ENCODE data around the gene COL19A1.
A peak's percentile ranks its signal among the peaks of the same experiment; 100 is the strongest.
"Not testable (repeated sequence)": the region's sequence is repeated elsewhere in the genome, so short reads cannot be mapped to it uniquely, and the experiment has no call there.

COL19A1 gene

GRCh38 chr6:69880601-69881000, 14.2 kb downstream of the COL19A1 start:
- no peak for TF ChIP-seq ZNF274 (IDR thresholded peaks at IDR 0.05; ENCODE audit: low read depth, low read length)
- peak overlapping the region; percentile 31; the same call in 1 of the 2 replicates for H3K4me3 ChIP-seq (ENCODE audit: low read length)

GRCh38 chr6:69881322-69882151, 15.2 kb downstream of the COL19A1 start:
- no peak for TF ChIP-seq ZNF274 (IDR thresholded peaks at IDR 0.05; ENCODE audit: low read depth, low read length)
- H3K4me3 ChIP-seq (ENCODE audit: low read length): peak overlapping the region; percentile 31

GRCh38 chr6:69883551-69883950, 17.2 kb downstream of the COL19A1 start:
- no peak overlapping the region for H3K4me3 ChIP-seq (ENCODE audit: low read length)
- TF ChIP-seq ZNF274 (IDR thresholded peaks at IDR 0.05; ENCODE audit: low read depth, low read length): no peak

- no peak for TF ChIP-seq ZNF274 (IDR thresholded peaks at IDR 0.05; ENCODE audit: low read depth, low read length)
- H3K4me3 ChIP-seq (ENCODE audit: low read length): no peak overlapping the region
These were observed 17.9 kb downstream of the COL19A1 start for GRCh38 chr6:69884231-69884630.

DNA sequence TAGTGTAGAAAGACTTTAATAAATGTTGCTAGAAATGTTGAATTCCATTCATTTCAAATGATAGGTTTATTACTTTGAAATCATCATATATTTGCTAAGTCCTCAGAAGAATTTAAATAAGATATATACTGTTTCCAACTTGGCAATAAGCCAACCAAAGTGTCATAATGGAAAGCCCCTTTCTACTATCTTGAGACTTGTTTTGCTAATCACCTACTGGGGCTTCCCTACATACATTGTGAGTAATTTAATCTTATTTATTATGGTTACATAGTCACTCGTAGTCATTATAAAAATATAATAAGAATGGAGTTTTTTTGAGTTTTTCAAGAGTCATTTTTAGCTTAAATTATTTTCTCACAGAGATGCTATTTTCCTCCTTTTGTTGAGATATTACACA, 20.7 kb downstream of the COL19A1 start:
- no peak for TF ChIP-seq ZNF274 (IDR thresholded peaks at IDR 0.05; ENCODE audit: low read depth, low read length)
- no peak overlapping the region for H3K4me3 ChIP-seq (ENCODE audit: low read length)

- no peak overlapping the region for H3K4me3 ChIP-seq (ENCODE audit: low read length)
- no peak for TF ChIP-seq ZNF274 (IDR thresholded peaks at IDR 0.05; ENCODE audit: low read depth, low read length)
These were observed 21.5 kb downstream of the COL19A1 start for GRCh38 chr6:69887714-69888345.

DNA sequence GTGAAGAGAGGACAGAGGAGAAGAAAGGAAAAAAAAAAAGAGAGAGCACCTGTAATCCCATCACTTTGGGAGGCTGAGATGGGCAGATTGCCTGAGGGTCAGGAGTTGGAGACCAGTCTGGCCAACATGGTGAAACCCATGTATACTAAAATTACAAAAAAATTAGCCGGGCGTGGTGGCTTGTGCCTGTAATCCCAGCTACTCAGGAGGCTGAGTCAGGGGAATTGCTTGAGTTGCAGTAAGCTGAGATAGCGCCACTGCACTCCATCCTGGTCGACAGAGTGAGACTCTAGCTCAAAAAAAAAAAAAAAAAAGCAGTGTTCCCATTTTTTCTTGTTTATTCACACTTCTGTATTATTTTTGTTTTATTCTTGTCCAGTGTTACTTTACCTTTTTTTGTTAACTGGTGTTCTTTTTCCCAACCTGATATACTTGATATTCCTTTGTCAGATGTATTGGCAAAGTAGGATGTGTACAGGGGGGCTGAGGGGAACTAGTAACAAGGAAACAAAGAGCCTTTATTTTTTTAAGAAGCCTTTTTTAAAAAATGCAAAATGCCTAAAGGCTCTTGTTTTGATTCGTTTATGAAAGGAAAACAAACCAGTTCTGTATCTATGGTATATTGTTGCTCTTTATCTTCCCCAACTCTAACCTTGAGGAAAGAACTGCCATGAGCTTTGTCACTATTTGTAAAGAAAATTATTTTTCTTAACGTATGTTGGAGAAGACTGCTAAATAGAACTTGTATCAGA, 22.3 kb downstream of the COL19A1 start:
- TF ChIP-seq ZNF274 (IDR thresholded peaks at IDR 0.05; ENCODE audit: low read depth, low read length): no peak
- H3K4me3 ChIP-seq (ENCODE audit: low read length): no peak overlapping the region

DNA sequence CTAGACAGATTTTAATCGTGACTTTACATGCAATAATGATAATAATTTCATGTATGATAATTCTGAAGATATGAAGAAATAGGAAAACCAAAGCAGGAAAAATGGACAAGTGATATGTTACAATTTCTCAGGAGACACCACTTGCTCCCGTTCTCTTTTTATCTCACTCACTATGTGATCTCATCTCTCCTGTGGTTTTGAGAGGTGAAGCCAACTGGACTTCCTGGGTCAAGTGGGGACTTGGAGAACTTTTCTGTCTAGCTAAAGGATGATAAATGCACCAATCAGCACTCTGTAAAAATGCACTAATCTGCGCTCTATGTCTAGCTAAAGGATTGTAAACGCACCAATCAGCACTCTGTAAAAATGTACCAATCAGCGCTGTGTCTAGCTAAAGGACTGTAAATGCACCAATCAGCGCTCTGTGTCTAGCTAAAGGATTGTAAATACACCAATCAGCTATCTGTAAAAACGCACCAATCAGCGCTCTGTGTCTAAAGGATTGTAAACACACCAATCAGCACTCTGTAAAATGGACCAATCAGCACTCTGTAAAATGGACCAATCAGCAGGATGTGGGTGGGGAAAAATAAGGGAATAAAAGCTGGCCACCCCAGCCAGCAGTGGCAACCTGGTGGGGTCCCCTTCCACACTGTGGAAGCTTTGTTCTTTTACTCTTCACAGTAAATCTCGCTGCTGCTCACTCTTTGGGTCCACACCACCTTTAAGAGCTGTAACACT, 23.0 kb downstream of the COL19A1 start:
- H3K4me3 ChIP-seq (ENCODE audit: low read length): not testable (repeated sequence)

DNA sequence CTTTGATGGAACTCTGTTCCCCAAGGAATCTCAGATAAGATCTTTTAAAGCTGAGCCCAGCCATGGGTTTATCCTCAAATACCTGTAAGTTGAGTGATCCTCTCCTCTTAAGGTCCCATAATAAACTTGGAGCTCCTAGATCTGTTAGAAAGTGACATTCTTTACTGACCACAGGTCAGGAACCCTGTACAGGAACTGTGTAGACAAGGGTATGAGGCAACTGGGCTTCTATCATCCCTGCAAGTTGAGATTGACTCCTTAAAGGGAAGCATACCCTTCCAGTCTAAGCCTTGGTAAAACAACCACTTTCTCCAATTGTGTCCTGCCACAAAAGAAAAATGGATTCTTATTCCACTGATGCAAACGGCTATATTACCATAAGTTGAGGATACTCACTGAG, 26.2 kb downstream of the COL19A1 start:
- not testable (repeated sequence) for H3K4me3 ChIP-seq (ENCODE audit: low read length)

- not testable (repeated sequence) for H3K4me3 ChIP-seq (ENCODE audit: low read length)
These were observed 26.9 kb downstream of the COL19A1 start for GRCh38 chr6:69893266-69893665.

DNA sequence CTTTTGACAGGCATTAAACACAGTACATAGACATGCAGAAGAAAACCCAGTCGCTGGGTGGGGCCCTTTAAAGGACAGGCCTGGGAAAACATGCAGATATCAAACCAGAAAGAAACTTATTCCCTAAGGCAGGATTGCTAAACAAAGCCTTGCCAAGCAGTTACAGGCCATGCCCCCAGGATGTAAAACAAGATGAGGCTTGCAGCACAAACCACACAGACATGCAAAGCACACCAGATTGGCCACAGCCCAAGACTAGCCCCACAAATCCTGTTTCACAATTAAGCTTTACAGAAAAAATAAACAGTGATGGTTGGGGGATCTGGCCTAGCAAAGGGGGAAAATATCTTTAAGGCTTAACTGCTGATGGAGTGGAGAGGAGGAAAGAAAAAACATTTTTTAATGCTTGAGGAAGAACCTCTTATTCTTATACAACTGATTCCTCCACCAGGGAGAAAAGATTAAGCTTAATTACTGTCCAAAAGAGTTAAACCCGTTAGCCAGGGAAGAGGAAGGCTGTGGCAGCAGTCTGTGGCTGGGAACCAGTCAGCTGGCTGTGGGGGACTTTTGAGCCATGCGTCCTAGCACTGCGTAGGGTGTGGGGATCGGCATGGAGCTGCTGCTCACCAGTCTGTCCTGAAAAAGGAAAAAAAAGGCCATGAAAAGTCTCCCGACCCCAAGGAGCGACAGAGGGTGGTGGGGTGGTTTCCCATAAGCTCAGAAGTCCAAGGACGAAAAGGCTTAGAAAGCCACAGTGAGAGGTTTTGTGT, 28.4 kb downstream of the COL19A1 start:
- TF ChIP-seq ZNF274 (IDR thresholded peaks at IDR 0.05; ENCODE audit: low read depth, low read length): no peak
- H3K4me3 ChIP-seq (ENCODE audit: low read length): no peak overlapping the region

DNA sequence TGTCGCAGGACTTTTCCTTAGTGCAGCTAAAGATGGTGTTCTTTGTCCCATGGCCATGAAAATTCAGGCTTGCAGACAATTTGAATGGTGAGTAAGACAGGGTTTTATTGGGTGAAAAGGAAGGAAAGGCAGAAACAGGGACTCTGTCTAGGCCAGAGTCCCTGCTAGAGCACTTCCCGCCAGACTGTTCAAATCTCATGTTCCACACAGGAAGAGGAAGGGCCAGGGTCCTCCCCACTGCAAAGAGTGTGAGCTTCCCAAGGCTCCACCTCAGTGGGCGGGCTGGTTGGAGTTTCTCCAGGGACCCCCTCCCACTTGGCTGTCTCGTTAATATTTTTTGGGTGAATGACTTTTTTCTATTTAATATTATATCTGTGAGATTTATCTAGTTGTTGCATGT, 29.0 kb downstream of the COL19A1 start:
- TF ChIP-seq ZNF274 (IDR thresholded peaks at IDR 0.05; ENCODE audit: low read depth, low read length): no peak
- no peak overlapping the region for H3K4me3 ChIP-seq (ENCODE audit: low read length)

DNA sequence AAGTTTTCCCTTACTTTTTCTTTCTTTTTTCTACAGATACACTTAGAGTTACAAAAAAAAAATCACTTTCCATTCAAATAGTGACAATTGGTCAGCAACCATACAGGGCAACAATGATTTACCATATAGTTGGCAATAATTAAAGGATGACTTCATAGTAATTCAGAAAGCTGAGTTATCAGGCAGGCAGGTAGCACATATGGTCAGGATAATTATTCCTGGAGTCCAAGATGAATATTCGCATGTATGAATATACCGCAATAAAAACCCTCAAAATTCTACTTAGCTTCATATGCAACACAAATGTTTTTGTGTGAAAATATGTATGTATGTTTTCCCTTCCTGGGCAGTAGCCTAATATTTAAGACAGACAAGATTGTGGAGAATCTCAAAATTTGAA, 34.5 kb downstream of the COL19A1 start:
- no peak overlapping the region for H3K4me3 ChIP-seq (ENCODE audit: low read length)
- TF ChIP-seq ZNF274 (IDR thresholded peaks at IDR 0.05; ENCODE audit: low read depth, low read length): no peak

GRCh38 chr6:69901361-69901760, 35.0 kb downstream of the COL19A1 start:
- no peak overlapping the region for H3K4me3 ChIP-seq (ENCODE audit: low read length)
- TF ChIP-seq ZNF274 (IDR thresholded peaks at IDR 0.05; ENCODE audit: low read depth, low read length): no peak

Measured in GM08714 (cell line).